MM.1S (cell line): ENCODE data around the gene CAPS.

Experiments
- DNase-seq: peaks from one replicate; pipeline ENCODE4 v3.0.0-alpha.2; 2015
- H2AFZ ChIP-seq: fragments of 300-600 bp; sonication (generic); 2 replicates; pipeline ENCODE4 v1.6.0; 2016; ENCODE audit warnings: antibody characterized with exemption, low read length
- H3F3A ChIP-seq: fragments of 300-600 bp; sonication (generic); 2 replicates; pipeline ENCODE4 v1.6.1; 2016; ENCODE audit warnings: mild to moderate bottlenecking, antibody characterized with exemption, low read length, moderate library complexity, mixed read lengths; ENCODE audit not compliant: insufficient read depth
- H3K27ac ChIP-seq: fragments of 300-600 bp; sonication (generic); 2 replicates; pipeline ENCODE4 v1.5.1; 2016; ENCODE audit warnings: mild to moderate bottlenecking, low read length
- H3K27me3 ChIP-seq: fragments of 300-600 bp; sonication (generic); replicated peaks from 2 replicates; pipeline ENCODE4 v1.6.0; 2016; ENCODE audit warnings: low read length; ENCODE audit not compliant: insufficient read depth
- H3K36me3 ChIP-seq: fragments of 300-600 bp; sonication (generic); replicated peaks from 2 replicates; pipeline ENCODE4 v1.6.1; 2016; ENCODE audit warnings: mild to moderate bottlenecking, low read length, mixed read lengths; ENCODE audit not compliant: insufficient read depth
- H3K4me1 ChIP-seq: fragments of 300-600 bp; sonication (generic); 2 replicates; pipeline ENCODE4 v1.6.1; 2016; ENCODE audit warnings: low read length, mixed read lengths
- H3K4me2 ChIP-seq: fragments of 300-600 bp; sonication (generic); 2 replicates; pipeline ENCODE4 v1.6.0; 2016; ENCODE audit warnings: low read depth, low read length
- H3K4me3 ChIP-seq: fragments of 300-600 bp; sonication (generic); 2 replicates; pipeline ENCODE4 v1.5.1; 2016; ENCODE audit warnings: low read length, mixed read lengths
- H3K79me2 ChIP-seq: fragments of 300-600 bp; sonication (generic); 2 replicates; pipeline ENCODE4 v1.6.1; 2016; ENCODE audit warnings: mixed run types, low read length, mixed read lengths
- H3K9ac ChIP-seq: fragments of 300-600 bp; sonication (generic); 2 replicates; pipeline ENCODE4 v1.6.1; 2016; ENCODE audit warnings: low read length, mixed read lengths
- H3K9me2 ChIP-seq: fragments of 300-600 bp; sonication (generic); replicated peaks from 2 replicates; pipeline ENCODE4 v1.6.1; 2016; ENCODE audit warnings: mild to moderate bottlenecking, low read length, mixed read lengths; ENCODE audit not compliant: insufficient read depth
- H3K9me3 ChIP-seq: fragments of 300-600 bp; sonication (generic); replicated peaks from 2 replicates; pipeline ENCODE4 v1.6.1; 2016; ENCODE audit warnings: mild to moderate bottlenecking, low read length, mixed read lengths; ENCODE audit not compliant: insufficient read depth
- H4K20me1 ChIP-seq: fragments of 300-600 bp; sonication (generic); 2 replicates; pipeline ENCODE4 v1.6.1; 2016; ENCODE audit warnings: mild to moderate bottlenecking, low read length, moderate library complexity, mixed read lengths; ENCODE audit not compliant: insufficient read depth
- EZH2 ChIP-seq: fragments of 300-600 bp; sonication (generic); optimal IDR thresholded peaks from 2 replicates; pipeline ENCODE3; 2017; ENCODE audit warnings: low read depth, mild to moderate bottlenecking, antibody characterized with exemption, low read length, mixed read lengths
- EZH2phosphoT487 ChIP-seq: fragments of 300-600 bp; sonication (generic); IDR thresholded peaks from 2 replicates; pipeline ENCODE4 v1.6.1; 2018; ENCODE audit warnings: antibody characterized with exemption, low read length
- TF ChIP-seq, protein P1 (sequence below): fragments of 300-600 bp; sonication (generic); IDR thresholded peaks from 2 replicates; pipeline ENCODE4 v1.5.1; 2016; ENCODE audit warnings: antibody characterized with exemption, low read length, mixed read lengths

CAPS gene

DNA sequence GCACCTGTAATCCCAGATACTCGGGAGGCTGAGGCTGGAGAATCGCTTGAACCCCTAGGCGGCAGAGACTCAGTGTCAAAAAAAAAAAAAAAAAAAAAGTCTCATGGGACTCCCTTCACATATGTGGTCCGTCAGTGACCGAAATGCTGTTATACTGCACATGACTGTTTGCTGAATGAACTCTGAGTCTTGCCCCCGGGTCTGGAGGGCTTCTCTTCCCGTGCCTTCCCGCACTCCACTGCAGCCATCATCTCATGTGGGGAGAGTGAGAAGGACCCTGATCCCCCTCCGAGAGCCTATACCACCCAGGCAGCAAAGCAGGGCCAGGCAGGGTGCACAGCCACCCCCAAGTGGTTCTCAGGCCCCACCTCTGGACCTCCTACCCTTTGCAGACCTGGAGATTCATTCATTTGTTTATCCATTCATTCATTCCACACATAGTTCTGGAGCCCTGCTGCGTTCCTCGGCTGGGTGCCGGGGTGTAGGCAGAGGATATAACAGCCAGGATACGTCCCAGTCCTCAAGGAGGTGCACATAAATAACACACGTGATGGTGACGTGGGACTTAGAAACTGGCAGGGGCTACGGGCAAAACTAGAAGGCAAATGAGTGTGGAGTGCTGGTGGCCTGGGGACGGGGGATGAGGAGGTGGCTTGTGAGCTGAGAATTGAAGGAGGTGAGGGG, 24.6 kb upstream of the CAPS start:
- peaks cover 47% of the 10 kb centered on the region for H3K27me3 ChIP-seq
- no peak overlapping the region for H3K4me2 ChIP-seq
- no peaks in the 10 kb centered on the region for H3K4me1 ChIP-seq
- H3K4me3 ChIP-seq: no peak overlapping the region
- no peaks in the 10 kb centered on the region for H3K36me3 ChIP-seq
- H4K20me1 ChIP-seq: 0 out of 2 replicates have a peak, but pooled peaks cover 2% of the 10 kb centered on the region
- no peaks in the 10 kb centered on the region for H3K9me3 ChIP-seq
- H2AFZ ChIP-seq: no peak overlapping the region
- DNase-seq: no peak
- TF ChIP-seq, protein P1, sequence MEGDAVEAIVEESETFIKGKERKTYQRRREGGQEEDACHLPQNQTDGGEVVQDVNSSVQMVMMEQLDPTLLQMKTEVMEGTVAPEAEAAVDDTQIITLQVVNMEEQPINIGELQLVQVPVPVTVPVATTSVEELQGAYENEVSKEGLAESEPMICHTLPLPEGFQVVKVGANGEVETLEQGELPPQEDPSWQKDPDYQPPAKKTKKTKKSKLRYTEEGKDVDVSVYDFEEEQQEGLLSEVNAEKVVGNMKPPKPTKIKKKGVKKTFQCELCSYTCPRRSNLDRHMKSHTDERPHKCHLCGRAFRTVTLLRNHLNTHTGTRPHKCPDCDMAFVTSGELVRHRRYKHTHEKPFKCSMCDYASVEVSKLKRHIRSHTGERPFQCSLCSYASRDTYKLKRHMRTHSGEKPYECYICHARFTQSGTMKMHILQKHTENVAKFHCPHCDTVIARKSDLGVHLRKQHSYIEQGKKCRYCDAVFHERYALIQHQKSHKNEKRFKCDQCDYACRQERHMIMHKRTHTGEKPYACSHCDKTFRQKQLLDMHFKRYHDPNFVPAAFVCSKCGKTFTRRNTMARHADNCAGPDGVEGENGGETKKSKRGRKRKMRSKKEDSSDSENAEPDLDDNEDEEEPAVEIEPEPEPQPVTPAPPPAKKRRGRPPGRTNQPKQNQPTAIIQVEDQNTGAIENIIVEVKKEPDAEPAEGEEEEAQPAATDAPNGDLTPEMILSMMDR: no peak
- TF ChIP-seq EZH2phosphoT487: no peak
- no peak for TF ChIP-seq EZH2
- H3K27ac ChIP-seq: no peak overlapping the region
- no peaks in the 10 kb centered on the region for H3F3A ChIP-seq
- H3K79me2 ChIP-seq: no peaks in the 10 kb centered on the region
- no peak overlapping the region for H3K9ac ChIP-seq
- no peaks in the 10 kb centered on the region for H3K9me2 ChIP-seq

DNA sequence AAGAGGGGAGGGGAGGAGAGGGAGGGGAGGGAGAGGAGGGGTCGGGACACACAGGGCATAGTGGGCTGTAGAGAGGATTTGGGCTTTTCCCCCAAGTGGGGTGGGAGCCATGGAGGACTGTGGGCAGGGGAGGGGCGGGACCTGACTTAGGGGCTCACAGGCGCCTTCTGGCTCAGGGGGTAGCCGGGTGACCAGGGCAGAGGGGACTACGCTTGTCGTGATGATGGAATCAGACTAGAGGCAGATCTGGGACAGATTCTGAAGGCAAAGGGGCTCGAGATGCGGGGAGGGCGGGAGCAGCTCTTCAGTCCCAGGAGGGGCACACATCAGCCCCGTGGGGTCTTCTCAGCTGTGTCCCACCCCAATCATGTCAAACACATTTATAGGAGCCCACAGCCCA, 24.0 kb upstream of the CAPS start:
- Histone ChIP-seq H3K4me1 (no peaks in the 10 kb centered on the region), H3K4me3 (no peak overlapping the region), H3K9me2 (no peaks in the 10 kb centered on the region), H3K9ac (no peak overlapping the region), H4K20me1 (0 out of 2 replicates have a peak, but pooled peaks cover 2% of the 10 kb centered on the region), H3K27ac (no peak overlapping the region), H3K9me3 (no peaks in the 10 kb centered on the region), H3F3A (no peaks in the 10 kb centered on the region), H3K79me2 (no peaks in the 10 kb centered on the region), H3K4me2 (no peak overlapping the region), H3K27me3 (peaks cover 44% of the 10 kb centered on the region), H3K36me3 (no peaks in the 10 kb centered on the region), H2AFZ (no peak overlapping the region)
- DNase-seq: no peak
- TF ChIP-seq, protein P1: no peak
- TF ChIP-seq EZH2 (no peak), EZH2phosphoT487 (no peak)

DNA sequence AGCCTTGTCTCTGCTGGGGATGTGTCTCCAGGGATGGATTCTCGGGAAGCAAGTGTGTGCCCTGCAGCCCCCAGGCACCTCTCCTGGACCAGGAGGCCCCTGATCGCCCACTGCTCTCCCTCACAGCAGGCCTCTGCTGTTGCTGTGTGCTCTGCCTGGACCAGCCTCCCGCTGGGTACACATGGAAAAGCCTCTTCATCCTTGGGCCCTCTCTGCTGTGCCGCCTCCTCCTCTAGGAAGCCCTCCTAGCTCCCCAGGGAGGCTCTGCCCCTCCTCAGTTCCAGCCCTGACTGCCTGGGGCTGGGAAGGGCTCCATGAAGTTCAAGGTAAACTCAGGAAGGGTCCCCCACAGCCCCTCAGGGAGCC, 22.5 kb upstream of the CAPS start:
- Histone ChIP-seq H3K27ac (no peak overlapping the region), H3K4me3 (no peak overlapping the region), H4K20me1 (0 out of 2 replicates have a peak, but pooled peaks cover 2% of the 10 kb centered on the region), H3K9me3 (no peaks in the 10 kb centered on the region), H3K9me2 (no peaks in the 10 kb centered on the region), H3K27me3 (peaks cover 30% of the 10 kb centered on the region), H3K9ac (no peak overlapping the region), H2AFZ (no peak overlapping the region), H3K79me2 (no peaks in the 10 kb centered on the region), H3F3A (no peaks in the 10 kb centered on the region), H3K36me3 (no peaks in the 10 kb centered on the region), H3K4me1 (no peaks in the 10 kb centered on the region), H3K4me2 (no peak overlapping the region)
- DNase-seq: no peak
- TF ChIP-seq, protein P1: no peak
- TF ChIP-seq EZH2phosphoT487 (no peak), EZH2 (no peak)
